Vagina (tissue), 2 donors: ENCODE results near the gene TXK. TPM values are rescaled to one million over a fixed set of nuclear protein-coding genes. Genes with fewer than 3 reads are reported as not detected.

Source experiments
- DNase-seq, 2 donors: peaks; one replicate each; pipeline ENCODE4 v3.0.0-alpha.2; 2017; ENCODE audit errors: extremely low spot score in 2 of 2
- H3K27ac ChIP-seq: fragments of 200-600 bp; sonication (generic); one replicate; pipeline ENCODE4 v1.5.1; 2019
- H3K27me3 ChIP-seq: fragments of 200-600 bp; sonication (generic); one replicate; pipeline ENCODE4 v1.5.1; 2019
- H3K36me3 ChIP-seq, 2 donors: fragments of 200-600 bp; sonication (generic); one replicate each; pipeline ENCODE4 v1.5.1; 2017 to 2019
- H3K4me1 ChIP-seq: fragments of 200-600 bp; sonication (generic); one replicate; pipeline ENCODE4 v1.5.1; 2019
- H3K4me3 ChIP-seq, 2 donors: fragments of 200-600 bp; sonication (generic); 1 replicate in 1 of 2; 2 replicates in 1 of 2; pipeline ENCODE4 v1.5.1; 2016 to 2019
- H3K9me3 ChIP-seq: fragments of 200-600 bp; sonication (generic); one replicate; pipeline ENCODE4 v1.5.1; 2019
- CTCF ChIP-seq, 3 experiments: fragments of 450-650 bp in 2 of 3; fragments of 200-600 bp in 1 of 3; sonication (generic) in 1 of 3; IDR thresholded peaks; one replicate each; pipeline ENCODE4 v1.5.1; 2017 to 2019; ENCODE audit warnings: antibody characterized with exemption in 3 of 3, mild to moderate bottlenecking in 2 of 3, moderate library complexity in 2 of 3
- POLR2A ChIP-seq, 2 donors: fragments of 450-650 bp; IDR thresholded peaks; one replicate each; pipeline ENCODE4 v1.6.1; 2017; ENCODE audit warnings: antibody characterized with exemption in 2 of 2, mild to moderate bottlenecking in 2 of 2, moderate library complexity in 2 of 2
- POLR2AphosphoS5 ChIP-seq, 2 donors: sonication (generic); formaldehyde crosslinking; IDR thresholded peaks; one replicate each; pipeline ENCODE4 v1.9.0; 2017; ENCODE audit warnings: antibody characterized with exemption in 2 of 2, mild to moderate bottlenecking in 2 of 2, low read depth in 1 of 2; ENCODE audit not compliant: insufficient read depth in 1 of 2
- intact Hi-C: fragments of 100-400 bp; cut with DNase I; formaldehyde crosslinking; loops from one replicate; pipeline ENCODE4 v1.15.1; 2023
- total RNA-seq: library from RNA; depleted of rRNA; stranded (reverse); fragments of >200 nt; gene quantifications from one replicate; pipeline ENCODE4 v1.2.3, GENCODE V29; 2016

The TXK gene
- total RNA-seq, 1 donor from 2014 or later, result 8.1 TPM

GRCh38 chr4:48103483-48104139, 30.4 kb downstream of the TXK start:
- TF ChIP-seq CTCF (IDR thresholded peaks at IDR 0.05) (no peak), POLR2A (IDR thresholded peaks at IDR 0.05) (no peak), POLR2AphosphoS5 (IDR thresholded peaks at IDR 0.05; ENCODE audit: insufficient read depth in 1 of 2, low read depth in 1 of 2) (no peak)
- H3K4me1 ChIP-seq, result no peaks in the 10 kb centered on the region
- no peaks in the 10 kb centered on the region for H3K9me3 ChIP-seq
- no peaks in the 10 kb centered on the region for H3K27me3 ChIP-seq
- intact Hi-C loops, result no loop called here
- no peaks in the 10 kb centered on the region for H3K36me3 ChIP-seq
- no peak for DNase-seq
- H3K27ac ChIP-seq, result no peak overlapping the region
- no peak overlapping the region for H3K4me3 ChIP-seq

- no peak for TF ChIP-seq POLR2A (IDR thresholded peaks at IDR 0.05)
- TF ChIP-seq CTCF (IDR thresholded peaks at IDR 0.05), result no peak
- no peak for TF ChIP-seq POLR2AphosphoS5 (IDR thresholded peaks at IDR 0.05; ENCODE audit: insufficient read depth in 1 of 2, low read depth in 1 of 2)
- H3K9me3 ChIP-seq, result no peaks in the 10 kb centered on the region
Observed at GRCh38 chr4:48102303-48102702, 31.7 kb downstream of the TXK start.

GRCh38 chr4:48100256-48100655, 33.8 kb downstream of the TXK start:
- no peak for DNase-seq
- TF ChIP-seq POLR2A (IDR thresholded peaks at IDR 0.05), result no peak
- TF ChIP-seq POLR2AphosphoS5 (IDR thresholded peaks at IDR 0.05; ENCODE audit: insufficient read depth in 1 of 2, low read depth in 1 of 2), result no peak
- no peak for TF ChIP-seq CTCF (IDR thresholded peaks at IDR 0.05)
- Histone ChIP-seq H3K27ac (no peak overlapping the region), H3K4me3 (no peak overlapping the region), H3K4me1 (no peaks in the 10 kb centered on the region), H3K36me3 (no peaks in the 10 kb centered on the region), H3K9me3 (no peaks in the 10 kb centered on the region), H3K27me3 (no peaks in the 10 kb centered on the region)
- intact Hi-C loops, result no loop called here

More at GRCh38 chr4:48102303-48102702, 31.7 kb downstream of the TXK start:
- no peaks in the 10 kb centered on the region for H3K36me3 ChIP-seq
- no peaks in the 10 kb centered on the region for H3K4me1 ChIP-seq
- H3K27me3 ChIP-seq, result no peaks in the 10 kb centered on the region
- no peak overlapping the region for H3K4me3 ChIP-seq
- intact Hi-C loops, result no loop called here
- DNase-seq, result no peak
- H3K27ac ChIP-seq, result no peak overlapping the region

- Histone ChIP-seq H3K4me3 (no peak overlapping the region), H3K27ac (no peak overlapping the region), H3K36me3 (no peaks in the 10 kb centered on the region), H3K4me1 (no peaks in the 10 kb centered on the region), H3K27me3 (no peaks in the 10 kb centered on the region), H3K9me3 (no peaks in the 10 kb centered on the region)
- no peak for TF ChIP-seq POLR2A (IDR thresholded peaks at IDR 0.05)
- TF ChIP-seq POLR2AphosphoS5 (IDR thresholded peaks at IDR 0.05; ENCODE audit: insufficient read depth in 1 of 2, low read depth in 1 of 2), result no peak
- TF ChIP-seq CTCF (IDR thresholded peaks at IDR 0.05), result no peak
- intact Hi-C loops, result no loop called here
- no peak for DNase-seq
Observed at GRCh38 chr4:48095441-48095840, 38.6 kb downstream of the TXK start.

GRCh38 chr4:48093991-48094416, 40.0 kb downstream of the TXK start:
- no peaks in the 10 kb centered on the region for H3K4me1 ChIP-seq
- no peak for TF ChIP-seq CTCF (IDR thresholded peaks at IDR 0.05)
- H3K9me3 ChIP-seq, result no peaks in the 10 kb centered on the region
- intact Hi-C loops, result no loop called here
- no peak overlapping the region for H3K4me3 ChIP-seq
- no peaks in the 10 kb centered on the region for H3K36me3 ChIP-seq
- no peaks in the 10 kb centered on the region for H3K27me3 ChIP-seq
- no peak overlapping the region for H3K27ac ChIP-seq
- no peak for DNase-seq
